Measurements from ENCODE around the gene C4orf51.

C4orf51 gene

DNA sequence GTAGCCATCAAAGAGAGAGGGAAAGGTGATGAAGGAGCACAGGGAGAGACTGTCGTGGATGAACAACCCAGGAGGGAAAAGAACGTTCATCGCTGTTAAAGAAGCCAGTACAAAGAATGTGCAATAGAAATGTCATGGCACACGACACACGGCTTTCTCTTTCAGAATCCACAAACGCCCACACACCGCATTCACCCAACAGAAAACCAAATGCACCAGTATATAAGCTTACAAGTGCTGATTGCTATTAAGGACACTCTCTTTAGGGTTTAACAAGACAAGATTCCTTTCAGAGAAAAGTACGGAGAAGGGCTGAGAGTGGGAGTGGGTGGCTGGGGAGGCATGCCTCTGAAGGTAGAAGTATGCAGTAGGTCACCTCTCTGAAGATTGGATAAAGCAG lies 80.2 kb downstream of the C4orf51 start:
- DNase-seq = no peak

DNA sequence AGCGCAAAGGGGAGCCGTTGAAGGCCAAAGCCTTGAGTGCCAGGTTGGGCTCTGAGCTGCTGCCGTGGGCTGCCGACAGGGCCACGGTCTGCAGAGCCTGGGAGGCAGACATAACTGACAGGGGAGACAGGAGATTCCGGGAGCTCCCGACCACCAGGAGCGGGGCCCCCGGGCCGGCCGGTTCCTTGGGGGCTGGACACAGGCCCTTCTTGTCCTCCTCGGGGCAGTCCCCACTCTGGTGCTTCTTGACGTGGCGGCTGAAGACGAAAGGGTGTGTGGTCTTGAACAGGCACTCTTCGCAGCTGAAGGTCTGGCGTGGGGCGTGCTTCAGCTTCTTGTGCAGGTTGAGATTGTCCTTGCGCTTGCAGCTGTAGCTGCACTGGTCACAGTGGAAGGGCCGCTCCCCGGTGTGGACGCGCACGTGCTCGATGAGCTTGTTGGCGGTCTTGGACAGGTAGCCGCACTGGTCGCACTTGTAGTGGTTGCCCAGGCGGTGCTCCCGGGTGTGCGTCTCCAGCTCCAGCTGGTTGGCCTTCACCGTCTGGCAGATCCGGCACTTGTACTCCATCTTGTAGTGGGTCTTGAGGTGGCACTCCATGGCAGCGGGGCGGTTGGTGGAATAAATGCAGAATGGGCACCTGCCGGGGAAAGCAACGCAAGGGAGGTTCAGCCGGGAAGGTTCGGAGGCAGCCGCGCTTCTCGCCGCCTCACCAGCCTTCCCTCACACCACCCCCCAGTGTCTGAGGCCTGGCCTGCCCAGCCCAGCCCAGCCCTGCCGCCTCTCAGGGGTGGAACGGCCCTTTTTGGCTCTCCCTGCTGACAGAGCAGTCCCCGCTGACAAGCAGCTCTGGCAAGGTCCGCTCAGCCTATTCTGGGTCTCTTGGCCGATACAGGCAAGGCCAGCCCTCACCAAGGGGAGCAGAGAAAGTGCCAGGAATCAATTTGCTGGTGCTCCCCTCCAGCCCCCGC lies 81.3 kb downstream of the C4orf51 start:
- DNase-seq = no peak

DNA sequence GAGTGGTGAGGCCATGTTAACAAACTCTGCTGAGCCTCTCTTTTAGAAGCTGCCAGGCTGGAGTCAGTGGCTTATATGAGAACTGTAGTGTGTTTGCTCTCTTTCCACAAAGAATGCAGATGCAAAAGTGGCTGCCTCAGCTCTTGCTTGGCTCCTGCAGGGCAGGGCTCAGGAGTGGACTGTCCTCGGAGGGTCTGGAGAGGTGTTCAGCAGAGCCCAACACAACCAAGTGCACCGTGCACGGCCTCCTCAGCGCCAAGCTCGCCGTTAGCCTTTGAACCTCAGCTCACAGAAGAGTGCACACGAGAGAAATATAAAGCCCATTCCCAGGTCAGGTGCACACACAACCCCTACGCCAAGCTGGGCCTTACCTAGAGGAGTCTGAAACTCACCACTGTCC lies 82.8 kb downstream of the C4orf51 start:
- no peak for DNase-seq

DNA sequence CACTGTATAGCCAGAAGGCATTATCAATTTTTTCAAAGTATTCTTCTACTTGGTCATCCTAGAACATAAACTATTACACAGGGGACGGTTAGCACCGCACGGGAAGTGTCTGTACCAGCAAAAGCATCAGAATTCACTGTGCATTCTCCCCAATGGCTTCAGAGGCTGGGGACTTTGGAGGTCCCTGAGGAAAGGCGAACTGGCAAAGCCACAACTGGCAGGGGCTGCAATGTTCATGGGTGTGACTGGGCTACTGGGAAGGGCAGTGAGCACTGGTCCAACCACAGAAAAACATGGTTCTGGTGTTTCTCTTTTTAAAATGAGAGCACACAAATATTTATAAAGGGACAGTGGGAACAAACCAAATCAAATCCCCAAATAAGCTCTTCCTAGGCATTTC lies 83.5 kb downstream of the C4orf51 start:
- no peak for DNase-seq

DNA sequence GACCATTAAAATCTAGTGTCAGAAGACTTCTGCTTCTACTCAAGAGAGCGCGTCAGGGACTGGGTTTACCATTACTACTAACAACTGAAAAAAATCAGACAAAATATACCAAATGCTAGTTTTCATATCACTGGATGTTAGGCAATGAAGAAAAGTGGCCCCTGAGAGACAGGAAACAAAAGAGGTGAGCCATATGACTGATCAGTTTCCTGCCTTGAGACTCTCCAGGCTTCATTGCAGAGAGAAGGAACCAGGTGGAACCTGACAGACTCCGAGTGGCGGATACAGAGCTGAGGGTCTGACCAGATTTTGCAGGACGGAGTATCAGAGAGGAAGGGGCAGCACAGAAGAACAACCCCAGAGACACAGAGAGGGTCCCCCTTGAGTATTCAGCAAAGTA lies 86.3 kb downstream of the C4orf51 start:
- DNase-seq = no peak

DNA sequence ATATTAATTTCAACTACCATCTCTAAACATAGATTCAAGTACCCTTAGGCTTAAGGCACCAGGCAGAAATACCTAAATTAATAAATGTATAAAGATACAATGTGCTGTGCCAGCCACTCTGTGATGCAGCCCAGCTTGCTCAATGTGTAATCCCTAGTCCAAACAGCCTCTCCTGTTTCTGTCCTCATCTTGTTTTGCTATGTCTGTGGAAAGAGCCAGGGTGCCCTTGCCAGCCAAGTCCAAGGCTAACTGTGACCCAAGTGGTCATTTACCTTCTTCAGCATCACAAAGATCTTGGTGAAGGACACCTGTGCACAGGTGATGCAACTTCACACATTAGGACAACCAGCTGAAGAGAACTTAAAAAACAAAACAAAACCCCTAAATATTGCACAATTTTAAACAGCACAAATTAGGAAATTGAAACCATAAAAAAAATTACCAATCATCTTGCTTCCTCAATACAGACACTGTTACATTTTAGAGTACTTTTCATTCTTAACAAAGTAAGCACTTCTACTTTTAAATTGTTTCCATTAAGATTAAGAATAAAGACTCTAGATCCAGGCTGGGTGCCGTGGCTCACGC lies 89.6 kb downstream of the C4orf51 start:
- DNase-seq = no peak

DNA sequence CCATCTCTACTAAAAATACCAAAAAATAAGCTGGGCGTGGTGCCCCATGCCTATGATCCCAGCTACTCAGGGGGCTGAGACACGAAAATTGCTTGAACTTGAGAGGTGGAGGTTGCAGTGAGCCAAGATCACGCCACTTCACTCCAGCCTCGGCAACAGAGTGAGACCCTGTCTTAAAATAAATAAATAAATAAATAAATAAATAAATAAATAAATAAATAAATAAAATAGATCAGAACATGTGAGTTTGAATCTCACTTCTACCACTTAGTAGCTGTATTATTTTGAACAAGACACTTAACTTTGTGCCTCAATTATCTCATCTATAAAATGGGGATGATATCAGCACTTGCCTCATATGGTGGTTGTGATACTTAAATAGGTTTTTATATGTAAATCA lies 90.2 kb downstream of the C4orf51 start:
- DNase-seq = no peak

DNA sequence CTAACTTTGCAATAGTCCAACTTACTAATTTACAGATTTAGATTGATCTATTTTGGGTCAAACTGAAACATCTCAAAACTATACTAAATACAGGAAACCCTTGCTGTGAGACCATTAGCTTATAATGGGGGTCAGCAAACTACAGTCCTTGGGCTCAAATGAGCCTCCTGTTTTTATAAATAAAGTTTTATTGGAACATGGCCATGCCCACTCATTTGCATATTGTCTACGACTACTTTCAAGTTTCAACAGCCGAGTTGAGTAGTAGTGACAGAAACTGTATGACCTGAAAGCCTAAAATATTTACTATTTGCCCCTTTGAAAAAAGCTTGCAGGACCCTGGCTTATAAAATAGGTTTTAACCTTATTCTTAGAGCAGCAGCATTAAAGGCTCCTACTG lies 92.4 kb downstream of the C4orf51 start:
- no peak for DNase-seq

DNA sequence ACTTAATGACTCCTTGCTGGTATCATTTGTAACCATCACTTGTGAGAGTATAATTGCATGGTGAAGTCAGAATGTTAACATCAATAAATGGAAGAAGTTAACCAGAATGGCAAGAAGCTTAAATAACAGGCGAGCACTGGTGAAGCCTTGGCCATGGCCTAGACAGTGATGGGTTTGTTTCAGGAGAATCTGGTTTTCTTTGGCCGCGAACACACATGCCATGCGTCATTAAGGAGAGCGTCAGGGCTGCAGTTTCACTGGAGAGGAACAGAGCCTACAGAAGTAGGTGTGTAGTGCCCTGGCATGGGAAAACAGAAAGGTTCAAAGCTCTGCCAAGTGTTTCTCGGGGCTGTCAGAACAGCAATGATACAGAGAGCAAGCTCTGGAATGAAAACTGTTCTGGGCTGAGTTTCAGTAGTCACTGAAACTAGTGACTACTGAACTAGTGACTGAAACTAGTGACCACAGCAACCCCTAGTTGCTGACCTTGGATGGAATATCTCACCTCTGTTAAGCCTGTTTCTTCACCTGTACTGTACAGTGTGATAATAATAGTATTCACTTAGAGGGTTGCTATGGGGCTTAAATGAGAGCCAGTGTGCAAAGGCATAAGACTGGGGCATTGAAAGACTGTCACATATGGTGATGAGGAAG lies 93.8 kb downstream of the C4orf51 start:
- DNase-seq = no peak

DNA sequence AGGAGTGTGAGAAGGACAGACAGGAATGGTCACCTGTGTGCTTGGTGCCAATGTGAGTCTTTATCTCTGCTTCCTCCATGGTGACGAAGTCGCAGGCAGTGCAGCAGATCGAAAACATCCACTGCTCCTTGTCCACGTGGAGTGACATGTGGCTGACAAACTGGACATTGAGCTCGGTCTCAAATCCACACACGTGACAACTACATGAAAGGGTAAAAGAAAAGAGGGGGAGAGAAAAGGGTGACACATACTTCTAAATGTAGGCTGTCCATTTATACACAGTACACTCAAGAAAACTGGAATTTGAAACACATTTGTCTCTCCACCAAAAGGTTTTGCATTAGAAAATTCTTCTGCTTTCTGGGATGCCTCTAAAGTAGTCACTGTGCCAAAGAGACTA lies 94.5 kb downstream of the C4orf51 start:
- DNase-seq = no peak

DNA sequence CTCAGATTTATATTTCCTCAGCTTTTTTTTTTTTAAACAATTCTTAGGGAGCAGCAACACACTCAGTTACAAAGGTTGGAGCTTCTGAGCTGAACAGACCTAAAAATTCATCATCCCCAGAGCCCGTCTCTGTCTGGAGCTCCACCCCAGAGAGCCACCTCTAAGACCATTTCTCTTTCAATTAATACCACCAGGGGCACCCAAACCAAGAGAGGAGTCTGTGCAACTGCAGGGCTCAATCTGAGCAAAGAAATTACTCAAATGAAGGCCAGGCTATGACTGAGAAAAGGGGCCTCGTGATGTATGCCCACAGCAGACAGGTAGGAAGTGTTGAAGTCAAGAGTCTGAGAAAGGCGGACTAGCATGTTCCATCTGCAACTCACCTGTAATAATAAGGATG lies 95.5 kb downstream of the C4orf51 start:
- DNase-seq = no peak

DNA sequence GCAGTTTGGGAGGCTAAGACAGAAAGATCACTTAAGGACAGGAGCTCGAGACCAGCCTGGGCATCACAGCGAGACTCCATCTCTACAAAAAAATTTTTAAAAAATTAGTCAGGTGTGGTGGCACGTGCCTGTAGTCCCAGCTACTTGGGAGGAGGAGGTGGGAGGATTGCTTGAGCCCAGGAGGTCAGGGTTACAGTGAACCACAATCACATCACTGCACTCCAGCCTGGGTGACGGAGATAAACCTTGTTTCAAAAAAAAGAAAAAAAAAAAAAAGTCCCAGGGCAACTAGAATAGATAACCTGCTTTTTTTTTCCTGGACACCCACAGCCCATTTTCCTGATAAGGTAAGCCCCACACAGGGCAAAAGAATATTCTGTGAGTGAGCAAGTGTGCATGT lies 96.3 kb downstream of the C4orf51 start:
- no peak for DNase-seq

DNA sequence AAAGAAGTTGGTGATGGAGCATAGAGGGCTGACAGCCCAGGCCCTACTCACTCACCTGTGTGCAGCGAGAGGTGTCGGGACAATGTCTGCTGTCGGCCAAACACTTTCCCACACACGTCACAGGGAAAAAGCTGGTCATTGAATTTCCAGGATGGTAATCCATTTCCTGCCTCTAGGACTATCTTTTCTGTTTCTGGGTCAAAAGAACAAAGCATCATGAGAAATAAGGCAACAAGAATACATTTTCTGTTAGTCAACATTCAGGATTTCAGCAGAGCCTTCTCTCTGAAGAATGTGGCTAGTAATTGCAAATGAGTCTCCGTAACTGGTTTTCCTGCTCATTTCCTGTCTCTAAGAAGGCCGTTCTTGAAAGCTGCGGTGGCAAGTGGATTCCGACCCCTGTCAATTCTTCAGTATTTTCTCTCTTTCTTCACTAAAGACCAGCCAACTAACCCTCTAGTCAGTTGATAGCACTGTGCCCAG lies 99.4 kb downstream of the C4orf51 start:
- DNase-seq = no peak

DNA sequence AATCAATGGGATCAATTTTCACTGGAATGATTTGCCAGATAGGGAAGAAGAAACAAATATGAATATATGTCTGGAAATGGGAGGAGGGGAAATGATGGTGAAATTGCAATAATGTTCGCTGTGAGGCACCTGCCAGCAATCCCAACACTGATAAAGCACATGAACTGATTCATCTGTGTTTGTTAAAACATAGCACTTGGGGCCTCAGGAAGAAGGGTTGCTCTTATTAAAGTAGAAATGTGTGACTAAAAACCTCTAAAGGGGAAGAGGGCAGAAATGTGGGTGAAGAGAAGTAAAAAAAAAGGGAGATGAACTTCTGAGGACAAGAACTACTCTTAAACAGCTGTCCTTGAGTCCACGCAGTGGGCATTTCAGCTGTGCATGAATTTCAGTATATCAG lies 101.4 kb downstream of the C4orf51 start:
- no peak for DNase-seq

Data from NCI-H2107 (cell line).